Natural killer cell treated with Interleukin-12 subunit alpha and Interleukin-12 subunit beta and Interleukin-15 and Interleukin-18, amount 100 ng/mL, for 72 hours (primary cell): Measurements from ENCODE around the gene PLXNA2. TPM values are rescaled to one million over a fixed set of nuclear protein-coding genes. Genes with fewer than 3 reads are reported as not detected.

Experiments used
- ATAC-seq, 2 donors: fragments of 150-1000 bp; cut with Tn5 transposase in 1 of 2; sonication (Bioruptor Pico), chemical (Tn5 transposase) in 1 of 2; 2 replicates each; pipeline ENCODE4 v1.10.0; 2021
- DNase-seq: peaks from one replicate; pipeline ENCODE4 v3.0.0; 2022; ENCODE audit warnings: low spot score
- H3K27ac Mint-ChIP-seq, 2 donors: 1 replicate in 1 of 2; 2 replicates in 1 of 2; pipeline ENCODE4 v1.8.0; 2022; ENCODE audit warnings: mixed read lengths in 2 of 2, mild to moderate bottlenecking in 1 of 2, moderate library complexity in 1 of 2
- H3K27me3 Mint-ChIP-seq, 2 donors: 1 replicate in 1 of 2; 2 replicates in 1 of 2; pipeline ENCODE4 v1.8.0; 2022; ENCODE audit warnings: mixed read lengths in 2 of 2
- H3K36me3 Mint-ChIP-seq: one replicate; pipeline ENCODE4 v1.8.0; 2022; ENCODE audit warnings: mixed read lengths
- H3K4me1 Mint-ChIP-seq, 2 donors: 1 replicate in 1 of 2; 2 replicates in 1 of 2; pipeline ENCODE4 v1.8.0; 2022; ENCODE audit warnings: low read depth in 2 of 2, mixed read lengths in 2 of 2, mild to moderate bottlenecking in 1 of 2
- H3K4me3 Mint-ChIP-seq: one replicate; pipeline ENCODE4 v1.8.0; 2022; ENCODE audit warnings: mixed read lengths
- H3K9me3 Mint-ChIP-seq: 2 replicates; pipeline ENCODE4 v1.8.0; 2022; ENCODE audit warnings: mixed read lengths
- total RNA-seq, 2 donors: library from RNA; stranded (reverse); gene quantifications; one replicate each; pipeline ENCODE4 v1.2.3, GENCODE V29; 2022

The PLXNA2 gene
- total RNA-seq, 2 donors from 2014 or later = 1.1 to 1.3 TPM

DNA sequence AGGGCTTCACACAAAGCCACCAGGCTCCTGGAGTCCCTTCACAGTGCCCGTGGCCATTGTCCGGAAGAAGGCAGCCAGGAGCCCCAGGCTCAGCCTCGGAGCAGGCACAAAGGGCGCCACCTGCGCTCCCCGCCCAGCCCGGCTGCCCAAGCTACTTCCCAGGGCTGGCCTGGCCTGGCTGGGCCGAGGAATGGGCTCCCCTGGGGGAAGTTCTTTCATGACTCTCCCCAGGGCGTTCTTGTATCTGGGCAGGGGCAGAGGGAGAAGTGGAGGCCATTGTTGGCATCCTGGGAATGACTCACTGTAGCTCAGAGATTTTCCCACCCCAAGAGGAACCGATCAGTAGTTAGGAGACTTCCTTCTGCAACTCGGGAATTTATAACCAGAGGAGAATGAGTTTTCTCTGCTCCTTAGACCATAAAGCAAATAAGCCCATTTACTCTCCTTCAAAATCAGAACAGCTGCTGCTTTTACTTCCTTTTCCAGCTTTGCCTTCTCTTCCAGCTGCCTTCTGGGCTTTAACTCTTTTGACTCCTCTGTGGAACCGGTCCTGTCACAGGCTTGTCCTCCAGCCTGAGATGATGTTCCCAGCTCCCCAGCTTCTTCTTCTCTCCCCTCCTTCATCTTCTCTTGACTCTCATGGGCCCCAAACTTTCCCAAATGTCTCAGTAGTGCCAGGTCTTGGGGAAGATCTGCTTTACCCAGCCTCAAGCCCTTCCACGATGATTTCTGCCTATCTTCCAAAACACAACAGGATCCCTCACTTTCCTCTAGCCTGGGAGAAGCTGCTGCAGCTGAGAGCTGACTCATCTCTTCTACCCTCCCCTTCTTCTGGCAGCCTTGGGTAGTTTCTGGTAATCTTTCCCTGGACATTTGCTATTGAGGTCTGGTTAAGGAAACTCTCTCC lies 214.6 kb downstream of the PLXNA2 start:
- Mint-ChIP-seq H3K36me3 (no peaks in the 10 kb centered on the region), H3K27ac (no peak overlapping the region), H3K9me3 (no peaks in the 10 kb centered on the region), H3K4me1 (no peaks in the 10 kb centered on the region), H3K27me3 (peaks cover 3 to 7% of the 10 kb centered on the region in 2 donors), H3K4me3 (no peak overlapping the region)
- DNase-seq (no peak), ATAC-seq (no peak)

DNA sequence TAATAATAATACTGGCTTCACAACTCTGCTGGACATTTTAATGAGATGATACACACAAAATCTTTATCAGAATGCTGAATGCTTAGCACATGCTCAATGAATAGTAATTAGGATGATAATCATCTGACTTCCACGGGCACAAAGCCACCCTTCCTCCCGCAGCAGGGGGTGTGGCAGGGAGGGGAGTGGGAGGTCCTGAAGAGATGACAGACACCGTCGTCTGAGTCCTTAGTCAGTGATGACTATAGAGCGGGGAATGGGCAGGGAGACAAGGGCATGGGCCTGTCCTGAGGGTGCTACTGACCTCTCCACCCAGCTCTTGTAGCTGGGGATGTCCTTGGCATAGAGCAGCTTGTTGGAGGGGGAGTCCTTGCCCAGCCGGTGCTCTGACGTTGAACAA lies 215.7 kb downstream of the PLXNA2 start:
- no peak for DNase-seq
- Mint-ChIP-seq H3K27ac (no peak overlapping the region), H3K4me3 (no peak overlapping the region), H3K9me3 (no peaks in the 10 kb centered on the region), H3K4me1 (no peaks in the 10 kb centered on the region), H3K27me3 (peaks cover 3 to 7% of the 10 kb centered on the region in 2 donors), H3K36me3 (no peaks in the 10 kb centered on the region)
- no peak for ATAC-seq

DNA sequence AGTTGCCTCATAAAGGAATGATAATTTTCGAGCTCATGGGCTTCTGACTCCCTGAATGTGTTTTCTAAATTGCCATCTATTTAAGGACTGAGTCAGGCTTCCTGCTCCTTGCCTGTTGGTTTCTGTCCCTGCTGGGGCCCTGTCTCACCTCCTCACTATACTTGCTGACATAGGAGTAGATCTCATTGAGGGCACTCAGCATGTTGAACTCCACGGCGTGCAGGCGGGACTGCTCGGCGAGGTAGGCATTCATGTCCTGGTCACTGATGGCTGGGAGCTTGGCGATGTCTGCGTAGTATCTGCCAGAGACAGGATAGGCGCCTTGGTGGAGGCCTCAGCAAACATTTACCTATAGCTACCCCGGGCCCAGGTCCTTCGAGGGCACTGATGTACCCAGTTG lies 216.3 kb downstream of the PLXNA2 start:
- no peak for ATAC-seq
- Mint-ChIP-seq H3K9me3 (no peaks in the 10 kb centered on the region), H3K4me3 (no peak overlapping the region)

DNA sequence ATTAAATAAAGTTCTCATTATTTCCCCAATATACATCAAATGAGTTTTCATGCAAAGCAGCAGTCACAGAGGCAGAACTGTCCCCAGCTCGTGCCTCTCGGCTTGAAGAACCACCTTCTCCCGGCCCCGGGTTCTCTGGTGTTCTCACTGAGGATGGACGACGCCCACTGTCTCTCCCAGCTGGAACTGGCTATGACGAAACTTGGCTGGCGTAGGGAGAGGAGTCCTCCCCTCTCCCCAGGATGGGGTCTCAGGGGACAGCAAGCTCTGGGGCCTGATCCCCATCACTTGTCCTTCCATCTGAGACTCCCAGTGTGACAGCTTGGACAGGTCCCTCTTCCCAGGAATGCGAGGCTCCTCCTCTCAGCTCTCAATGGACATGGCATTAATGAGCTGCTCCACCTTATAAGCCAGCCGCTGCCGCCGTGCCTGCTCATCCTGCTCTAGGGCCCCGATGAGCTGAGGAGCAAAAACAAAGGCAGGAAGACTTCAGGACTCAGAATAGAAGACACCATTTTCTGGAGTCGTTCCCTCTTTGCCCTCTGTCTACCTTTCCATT lies 217.2 kb downstream of the PLXNA2 start:
- ATAC-seq (no peak), DNase-seq (no peak)
- Mint-ChIP-seq H3K9me3 (no peaks in the 10 kb centered on the region), H3K27me3 (peaks cover 3 to 7% of the 10 kb centered on the region in 2 donors), H3K36me3 (no peaks in the 10 kb centered on the region), H3K4me3 (no peak overlapping the region), H3K4me1 (no peaks in the 10 kb centered on the region), H3K27ac (no peak overlapping the region)

More for the DNA sequence above, 216.3 kb downstream of the PLXNA2 start:
- Mint-ChIP-seq H3K27ac (no peak overlapping the region), H3K27me3 (peaks cover 3 to 7% of the 10 kb centered on the region in 2 donors), H3K4me1 (no peaks in the 10 kb centered on the region), H3K36me3 (no peaks in the 10 kb centered on the region)
- DNase-seq = no peak

DNA sequence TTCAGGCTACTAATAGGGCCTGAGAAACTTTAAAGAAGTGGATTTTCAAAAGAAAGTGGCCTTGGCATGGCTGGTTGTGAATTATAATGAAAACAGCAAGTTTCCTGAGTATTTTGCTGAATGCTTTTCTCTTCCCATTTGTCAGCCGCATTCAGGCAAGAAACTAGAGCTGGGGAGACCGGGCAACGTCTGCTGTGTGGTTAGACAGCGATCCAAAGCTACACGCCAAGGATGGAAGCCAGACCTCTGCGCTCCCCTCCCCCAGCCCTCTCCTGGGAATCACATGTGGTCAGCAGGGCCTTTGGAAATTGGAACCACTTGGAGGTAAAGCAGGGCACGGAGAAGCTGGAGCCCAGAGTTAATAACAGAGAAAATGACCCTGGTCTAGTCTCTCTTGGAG lies 219.2 kb downstream of the PLXNA2 start:
- Mint-ChIP-seq H3K36me3 (no peaks in the 10 kb centered on the region), H3K27me3 (peaks cover 4 to 5% of the 10 kb centered on the region in 2 donors), H3K27ac (no peak overlapping the region), H3K9me3 (no peaks in the 10 kb centered on the region), H3K4me1 (no peaks in the 10 kb centered on the region), H3K4me3 (no peak overlapping the region)
- DNase-seq = no peak
- no peak for ATAC-seq

DNA sequence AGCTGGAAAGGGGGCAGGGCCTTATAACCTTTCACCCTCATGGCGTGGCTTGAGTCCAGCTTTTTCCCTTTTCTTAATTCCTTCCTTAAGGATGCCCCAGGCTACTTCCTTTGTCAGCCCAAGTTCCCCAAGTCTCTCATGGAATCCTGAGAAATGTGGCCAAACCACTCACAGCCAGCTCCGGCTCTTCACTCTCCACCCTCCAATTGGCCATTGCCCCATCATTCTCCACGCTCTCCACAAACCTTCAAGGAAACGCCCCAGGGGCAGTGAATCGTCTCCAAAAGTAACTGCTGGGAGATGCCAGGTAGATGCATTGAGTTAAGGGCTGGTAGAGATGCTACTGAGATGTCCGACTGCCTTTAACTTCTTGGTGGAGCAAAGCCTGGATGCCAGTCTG lies 219.8 kb downstream of the PLXNA2 start:
- H3K4me1 Mint-ChIP-seq = no peaks in the 10 kb centered on the region
- peaks cover 0 to 5% of the 10 kb centered on the region in 2 donors for H3K27me3 Mint-ChIP-seq
- H3K4me3 Mint-ChIP-seq = no peak overlapping the region
- no peaks in the 10 kb centered on the region for H3K36me3 Mint-ChIP-seq
- DNase-seq = no peak
- H3K27ac Mint-ChIP-seq = no peak overlapping the region
- ATAC-seq = no peak
- no peaks in the 10 kb centered on the region for H3K9me3 Mint-ChIP-seq

DNA sequence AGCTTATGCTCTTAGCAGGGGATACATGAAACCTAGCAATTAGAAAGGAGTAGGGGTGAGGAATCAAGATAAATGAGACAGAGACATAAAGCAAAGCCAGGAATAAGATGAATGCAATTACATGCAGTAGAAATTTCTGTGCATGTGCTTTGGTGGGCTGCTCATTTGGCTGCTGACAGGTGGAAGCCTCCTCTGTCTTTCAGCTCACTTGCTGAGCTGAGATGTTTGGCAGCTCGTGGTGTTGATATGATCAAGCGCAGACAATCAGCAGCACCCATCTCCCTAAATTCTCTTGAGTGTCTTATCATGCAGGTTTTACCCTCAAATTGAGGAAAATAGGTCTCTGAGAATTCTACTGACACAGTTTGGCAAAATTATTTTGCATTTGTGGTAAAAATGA lies 224.9 kb downstream of the PLXNA2 start:
- Mint-ChIP-seq H3K4me1 (no peaks in the 10 kb centered on the region), H3K36me3 (no peaks in the 10 kb centered on the region), H3K27ac (no peak overlapping the region), H3K27me3 (peaks cover 2 to 10% of the 10 kb centered on the region in 2 donors), H3K4me3 (no peak overlapping the region), H3K9me3 (no peaks in the 10 kb centered on the region)
- ATAC-seq (no peak), DNase-seq (no peak)

DNA sequence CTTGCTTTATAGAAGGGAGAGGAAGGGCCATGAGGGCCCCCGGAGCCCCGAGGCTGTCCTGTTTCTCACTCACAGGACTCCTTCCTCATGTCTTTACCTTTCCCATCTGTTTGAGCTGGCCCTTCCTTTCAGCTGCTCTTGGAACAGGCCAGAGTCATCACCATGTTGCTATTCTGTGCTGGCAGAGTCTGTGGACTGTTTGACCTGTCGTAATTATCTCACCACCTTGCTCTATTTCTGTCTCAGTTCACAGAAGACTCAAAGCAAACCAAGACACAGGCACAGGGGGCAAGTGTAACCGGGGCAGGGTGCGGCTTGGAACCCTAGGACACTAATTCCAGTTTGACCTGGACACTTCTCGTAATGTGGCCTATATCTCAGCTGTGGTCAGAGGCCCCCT lies 228.9 kb downstream of the PLXNA2 start:
- Mint-ChIP-seq H3K27me3 (peaks cover 0 to 10% of the 10 kb centered on the region in 2 donors), H3K4me3 (no peak overlapping the region), H3K36me3 (no peaks in the 10 kb centered on the region), H3K4me1 (no peaks in the 10 kb centered on the region), H3K27ac (no peak overlapping the region), H3K9me3 (no peaks in the 10 kb centered on the region)
- no peak for ATAC-seq
- DNase-seq = no peak

DNA sequence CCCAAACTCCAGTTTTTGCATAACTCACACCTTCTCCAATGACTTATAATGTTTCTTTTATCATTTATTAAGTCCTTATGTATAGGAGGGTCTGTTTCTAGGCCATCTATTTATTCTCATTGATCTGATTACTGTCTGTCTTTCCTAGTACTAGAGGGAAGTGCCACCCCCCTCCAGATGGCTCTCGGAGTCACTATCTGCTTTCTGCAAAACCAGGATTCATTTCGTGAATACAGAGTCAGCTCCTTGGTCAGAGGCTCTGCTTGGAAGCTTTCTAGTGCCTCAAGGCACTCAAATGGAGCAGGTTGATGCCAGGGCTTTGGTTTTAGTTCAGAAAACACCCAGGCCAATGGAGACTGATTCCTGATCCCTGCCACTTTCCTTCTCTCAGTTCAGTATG lies 231.0 kb downstream of the PLXNA2 start:
- H3K36me3 Mint-ChIP-seq = no peaks in the 10 kb centered on the region
- no peak for DNase-seq
- no peak for ATAC-seq
- peaks cover 3 to 11% of the 10 kb centered on the region in 2 donors for H3K27me3 Mint-ChIP-seq
- no peaks in the 10 kb centered on the region for H3K9me3 Mint-ChIP-seq
- H3K4me1 Mint-ChIP-seq = no peaks in the 10 kb centered on the region
- no peak overlapping the region for H3K27ac Mint-ChIP-seq
- H3K4me3 Mint-ChIP-seq = no peak overlapping the region

DNA sequence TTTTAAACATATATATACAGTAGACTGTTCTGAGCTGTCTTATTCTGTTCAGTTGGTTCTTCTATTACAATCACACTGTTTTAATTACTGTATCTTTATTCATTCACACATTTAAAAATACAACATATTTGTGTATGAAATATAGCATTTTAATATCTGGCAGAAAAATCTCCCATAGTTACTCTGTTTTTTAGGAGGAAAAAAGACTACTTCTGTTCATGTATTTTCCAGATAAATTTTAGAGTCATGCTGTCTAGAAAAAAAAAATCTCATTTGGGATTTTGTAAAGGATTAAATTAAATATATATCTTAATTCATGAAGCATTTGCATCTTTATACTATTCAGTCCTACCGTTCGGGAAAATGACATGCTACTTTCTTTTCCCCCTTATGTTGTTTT lies 231.5 kb downstream of the PLXNA2 start:
- ATAC-seq (no peak), DNase-seq (no peak)
- Mint-ChIP-seq H3K4me3 (no peak overlapping the region), H3K4me1 (no peaks in the 10 kb centered on the region), H3K27ac (no peak overlapping the region), H3K27me3 (peaks cover 3 to 9% of the 10 kb centered on the region in 2 donors), H3K36me3 (no peaks in the 10 kb centered on the region), H3K9me3 (no peaks in the 10 kb centered on the region)

DNA sequence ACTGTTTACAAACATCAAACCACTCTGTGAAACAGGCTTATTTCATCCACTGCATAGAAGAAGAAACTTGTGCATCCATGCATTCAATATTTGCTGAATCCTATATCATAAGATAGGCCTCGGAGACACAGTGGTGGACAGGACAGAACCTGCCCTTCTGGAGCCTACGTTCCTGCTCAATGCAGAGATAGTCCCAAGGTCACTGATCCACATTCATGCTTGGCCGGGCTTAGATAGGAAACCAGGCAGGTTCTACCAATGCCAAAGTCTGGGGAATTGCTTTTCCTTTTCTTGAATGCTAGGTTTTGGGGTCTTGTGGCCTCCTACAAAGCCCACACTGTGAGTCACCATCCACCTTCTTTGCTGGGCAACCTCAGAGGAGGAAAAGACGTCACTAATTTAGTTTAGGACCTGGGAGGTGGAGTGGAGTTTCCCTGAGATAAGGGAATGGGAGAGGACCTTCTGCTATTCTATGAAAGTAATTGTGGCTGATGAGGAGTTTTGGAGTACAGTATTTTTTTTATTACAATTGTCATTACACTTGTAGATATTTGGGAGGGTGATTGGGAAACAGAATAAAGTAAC lies 233.6 kb downstream of the PLXNA2 start:
- Mint-ChIP-seq H3K9me3 (no peaks in the 10 kb centered on the region), H3K4me3 (no peak overlapping the region), H3K27me3 (peaks cover 3 to 9% of the 10 kb centered on the region in 2 donors), H3K36me3 (no peaks in the 10 kb centered on the region), H3K27ac (no peak overlapping the region), H3K4me1 (no peaks in the 10 kb centered on the region)
- DNase-seq = no peak
- ATAC-seq = no peak

DNA sequence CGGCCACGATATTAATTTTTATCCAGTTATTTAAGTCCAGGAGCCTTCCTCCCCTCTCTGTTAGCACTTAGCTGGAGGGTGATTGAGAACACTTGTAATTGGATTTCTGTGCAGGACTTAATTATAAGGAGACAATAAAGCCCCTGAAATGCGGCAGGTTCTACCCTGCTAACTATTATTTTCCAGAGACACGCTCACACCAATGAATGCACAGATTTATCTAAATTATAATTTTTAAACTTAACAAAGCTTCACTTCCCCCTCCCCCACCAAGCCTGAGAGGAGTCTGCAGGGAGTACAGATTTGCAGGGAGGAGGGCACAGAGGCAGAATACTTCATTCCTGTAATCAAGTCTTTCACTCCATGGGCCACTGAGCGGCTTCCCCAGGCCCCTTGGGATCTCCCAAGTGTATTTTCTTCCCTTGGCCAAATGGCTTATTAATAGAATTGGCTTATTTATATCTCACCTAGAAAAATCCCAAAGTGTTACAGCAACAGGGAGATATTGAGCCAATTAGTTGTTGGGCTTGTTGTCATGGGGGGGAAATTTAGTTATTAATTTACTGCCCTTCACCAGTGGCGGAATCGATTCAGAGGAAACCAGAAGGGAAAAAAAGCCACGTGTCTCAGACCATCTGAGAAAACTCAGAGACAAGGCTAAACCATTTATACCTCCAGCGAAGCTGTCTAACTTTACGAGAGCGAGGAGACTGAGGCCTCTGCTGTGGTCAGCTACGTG lies 234.3 kb downstream of the PLXNA2 start:
- Mint-ChIP-seq H3K27me3 (peaks cover 3 to 9% of the 10 kb centered on the region in 2 donors), H3K36me3 (no peaks in the 10 kb centered on the region), H3K4me1 (no peaks in the 10 kb centered on the region), H3K27ac (no peak overlapping the region), H3K4me3 (no peak overlapping the region), H3K9me3 (no peaks in the 10 kb centered on the region)
- DNase-seq (no peak), ATAC-seq (no peak)

DNA sequence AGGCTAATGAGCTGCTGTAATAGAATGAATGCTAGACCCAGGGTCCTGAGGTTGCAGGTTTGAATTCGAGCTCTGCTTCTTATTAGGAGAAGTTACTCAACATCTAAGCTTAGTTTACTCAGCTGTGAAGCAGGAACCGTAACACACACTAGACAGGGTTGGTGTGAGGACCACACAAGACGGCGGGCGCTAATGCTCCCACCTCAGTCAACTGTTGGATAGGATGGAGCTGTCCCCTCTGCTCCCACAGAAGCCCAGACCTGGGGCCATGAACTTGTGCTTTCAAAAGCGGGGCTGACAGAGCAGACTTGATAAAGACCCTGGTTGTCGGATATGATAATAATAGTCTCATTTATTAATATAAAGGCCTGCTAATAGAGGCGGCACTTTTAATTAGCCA lies 234.9 kb downstream of the PLXNA2 start:
- H3K4me1 Mint-ChIP-seq = no peaks in the 10 kb centered on the region
- peaks cover 3 to 9% of the 10 kb centered on the region in 2 donors for H3K27me3 Mint-ChIP-seq
- no peak overlapping the region for H3K27ac Mint-ChIP-seq
- H3K36me3 Mint-ChIP-seq = no peaks in the 10 kb centered on the region
- DNase-seq (no peak), ATAC-seq (no peak)
- H3K4me3 Mint-ChIP-seq = no peak overlapping the region
- H3K9me3 Mint-ChIP-seq = no peaks in the 10 kb centered on the region

DNA sequence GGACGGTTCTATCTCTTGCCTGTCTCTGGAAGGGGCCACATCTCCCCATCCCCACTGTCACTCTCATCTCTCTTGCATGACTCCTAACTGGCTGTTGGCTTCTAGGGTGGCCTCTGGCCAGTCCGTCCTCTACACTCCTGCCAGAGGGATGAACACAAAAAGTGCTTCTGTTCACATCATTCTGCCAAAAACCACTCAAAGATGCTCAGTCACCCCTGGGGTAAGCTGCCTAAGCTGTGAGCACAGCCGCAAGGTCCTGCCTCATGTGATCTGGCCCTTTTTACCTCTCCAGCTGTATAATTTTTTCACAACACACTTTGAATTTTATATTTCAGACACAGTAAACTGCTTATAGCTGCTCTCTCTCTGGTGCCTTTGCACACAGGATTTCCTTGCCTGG lies 235.7 kb downstream of the PLXNA2 start:
- DNase-seq (no peak), ATAC-seq (no peak)
- Mint-ChIP-seq H3K27ac (no peak overlapping the region), H3K27me3 (peaks cover 3 to 9% of the 10 kb centered on the region in 2 donors), H3K4me3 (no peak overlapping the region), H3K4me1 (no peaks in the 10 kb centered on the region), H3K9me3 (no peaks in the 10 kb centered on the region), H3K36me3 (no peaks in the 10 kb centered on the region)
